Measurements from ENCODE around the gene MT4. TPM values are rescaled to one million over a fixed set of nuclear protein-coding genes. Genes with fewer than 3 reads are reported as not detected.

The MT4 gene
- total and polyA plus RNA-seq, 7 experiments from 2014 or later, result not detected

GRCh38 chr16:56618138-56618537 is 53.3 kb downstream of the MT4 start:
- no peak overlapping the region for H3K4me3 ChIP-seq (ENCODE audit: low read length)
- intact Hi-C loops (cut with micrococcal nuclease), result no loop called here
- H3K4me1 ChIP-seq (ENCODE audit: control insufficient read depth in 2 of 2, insufficient read depth in 2 of 2, low read length in 2 of 2), result peaks cover 0 to 7% of the 10 kb centered on the region in 2 donors
- DNase-seq (no peak), ATAC-seq (no peak)
- no peak overlapping the region for H3K27ac ChIP-seq (ENCODE audit: low read depth, low read length)
- ChIA-PET POLR2A (interaction anchor here (0.9 kb wide), 1 partner anchor 102 kb away, joined by 4 read pairs; no protein-coding TSS in a partner anchor), CTCF (no interaction called here)
- H3K27me3 ChIP-seq (ENCODE audit: control insufficient read depth in 2 of 2, insufficient read depth in 2 of 2, low read length in 2 of 2), result no peaks in the 10 kb centered on the region
- Mint-ChIP-seq H3K4me1 (peaks cover 0 to 43% (median 12%) of the 10 kb centered on the region in 7 donors), H3K27me3 (peaks cover 0 to 18% (median 4%) of the 10 kb centered on the region in 5 donors), H3K27ac (no peak overlapping the region), H3K36me3 (no peaks in the 10 kb centered on the region), H3K4me3 (peak overlapping the region in 9 of 10 donors; percentile 38 to 87 (median 78)), H3K9me3 (no peaks in the 10 kb centered on the region)
- H3K36me3 ChIP-seq (ENCODE audit: control insufficient read depth in 2 of 3, insufficient read depth in 3 of 3, low read length in 3 of 3), result no peaks in the 10 kb centered on the region
- H3K9me3 ChIP-seq (ENCODE audit: control insufficient read depth in 2 of 3, low read length in 3 of 3), result no peaks in the 10 kb centered on the region

Other genes with a start within 250 kb of the MT4 start
- 10 to 100 TPM; 45.5 to 83.3 (median 62.0) TPM for gene AMFR, start 139.5 kb upstream of the MT4 start, total RNA-seq
- gene AMFR, start 139.5 kb upstream of the MT4 start, polyA plus RNA-seq, result 10 to 100 TPM; 35.7 to 37.2 TPM
- gene NUDT21, start 113.7 kb upstream of the MT4 start, total RNA-seq, result 100 to 1,000 TPM in 2 of 5 experiments, 10 to 100 TPM in 3; 74.0 to 191 (median 97.5) TPM
- 10 to 100 TPM; 63.9 to 65.6 TPM for gene NUDT21, start 113.7 kb upstream of the MT4 start, polyA plus RNA-seq
- gene OGFOD1, start 113.5 kb upstream of the MT4 start, total RNA-seq, result 10 to 100 TPM; 23.8 to 51.8 (median 42.1) TPM
- gene OGFOD1, start 113.5 kb upstream of the MT4 start, polyA plus RNA-seq, result 100 to 1,000 TPM in 1 of 2 donors, 10 to 100 TPM in 1; 98.5 to 106 TPM
- gene BBS2, start 45.0 kb upstream of the MT4 start, total RNA-seq, result 100 to 1,000 TPM in 2 of 5 experiments, 10 to 100 TPM in 3; 14.7 to 130 (median 84.0) TPM
- 10 to 100 TPM; 43.1 to 55.4 TPM for gene BBS2, start 45.0 kb upstream of the MT4 start, polyA plus RNA-seq
- gene MT3, start 24.5 kb downstream of the MT4 start, total RNA-seq, result 1 to 10 TPM in 2 of 5 experiments, under 1 TPM in 1, not detected in 2; 0.76 to 4.0 (median 1.5) TPM
- gene MT3, start 24.5 kb downstream of the MT4 start, polyA plus RNA-seq, result 1 to 10 TPM; 3.8 to 4.5 TPM
- gene MT2A, start 43.5 kb downstream of the MT4 start, total RNA-seq, result 100 to 1,000 TPM in 1 of 5 experiments, 10 to 100 TPM in 4; 15.0 to 435 (median 32.8) TPM
- 100 to 1,000 TPM; 113 to 168 TPM for gene MT2A, start 43.5 kb downstream of the MT4 start, polyA plus RNA-seq
- 100 to 1,000 TPM in 1 of 5 experiments, 1 to 10 TPM in 1, under 1 TPM in 2, not detected in 1; 0.45 to 166 (median 2.5) TPM for gene MT1E, start 60.7 kb downstream of the MT4 start, total RNA-seq
- 1 to 10 TPM; 3.5 to 5.2 TPM for gene MT1E, start 60.7 kb downstream of the MT4 start, polyA plus RNA-seq
- gene MT1M, start 67.6 kb downstream of the MT4 start, total RNA-seq, result not detected
- gene MT1M, start 67.6 kb downstream of the MT4 start, polyA plus RNA-seq, result not detected
- gene MT1A, start 73.6 kb downstream of the MT4 start, total RNA-seq, result under 1 TPM in 1 of 5 experiments, not detected in 4; 0.92 TPM
- gene MT1A, start 73.6 kb downstream of the MT4 start, polyA plus RNA-seq, result not detected
- not detected for gene MT1B, start 86.8 kb downstream of the MT4 start, total RNA-seq
- not detected for gene MT1B, start 86.8 kb downstream of the MT4 start, polyA plus RNA-seq
- gene MT1F, start 92.9 kb downstream of the MT4 start, total RNA-seq, result 10 to 100 TPM in 1 of 5 experiments, 1 to 10 TPM in 4; 5.6 to 20.6 (median 8.7) TPM
- gene MT1F, start 92.9 kb downstream of the MT4 start, polyA plus RNA-seq, result 10 to 100 TPM; 22.1 to 42.4 TPM
- 10 to 100 TPM in 1 of 5 experiments, 1 to 10 TPM in 1, not detected in 3; 1.2 to 36.1 TPM for gene MT1G, start 103.0 kb downstream of the MT4 start, total RNA-seq
- gene MT1G, start 103.0 kb downstream of the MT4 start, polyA plus RNA-seq, result not detected
- 1 to 10 TPM in 1 of 5 experiments, not detected in 4; 1.6 TPM for gene MT1H, start 104.7 kb downstream of the MT4 start, total RNA-seq
- gene MT1H, start 104.7 kb downstream of the MT4 start, polyA plus RNA-seq, result not detected
- 10 to 100 TPM; 15.0 to 70.7 (median 25.9) TPM for gene MT1X, start 117.4 kb downstream of the MT4 start, total RNA-seq
- 100 to 1,000 TPM; 133 to 157 TPM for gene MT1X, start 117.4 kb downstream of the MT4 start, polyA plus RNA-seq
- gene NUP93, start 165.1 kb downstream of the MT4 start, total RNA-seq, result 10 to 100 TPM; 53.0 to 90.5 (median 58.3) TPM
- gene NUP93, start 165.1 kb downstream of the MT4 start, polyA plus RNA-seq, result 10 to 100 TPM; 64.5 to 83.2 TPM